GM12878 (cell line): ENCODE data around the gene SERPINE1. TPM values are rescaled to one million over a fixed set of nuclear protein-coding genes. Genes with fewer than 3 reads are reported as not detected.

Source experiments
- ATAC-seq: fragments of 200-7000 bp; cut with Tn5 transposase; 3 replicates; pipeline ENCODE4 v1.9.1; 2020; ENCODE audit warnings: mild to moderate bottlenecking, moderate library complexity
- BruUV-seq: library from RNA; stranded (reverse); fragments of 400-500 nt; replicated peaks from 2 replicates; lab custom pipeline; 2021; lab: Mats Ljungman, UMichigan
- CTCF ChIA-PET: fragments of 300-600 bp; sonication (Branson Sonifier 250); formaldehyde crosslinking; extraction: SDS; loops from one replicate; lab custom pipeline; 2021; ENCODE audit warnings: inconsistent platforms; lab: Yijun Ruan, JAX
- POLR2A ChIA-PET: fragments of 350-600 bp; formaldehyde crosslinking; extraction: SDS; loops from one replicate; lab custom pipeline; 2021; ENCODE audit warnings: inconsistent platforms; lab: Charles Lee
- RAD21 ChIA-PET: fragments of 300-600 bp; sonication (Branson Sonifier 250); formaldehyde crosslinking; loops from one replicate; lab custom pipeline; 2023; ENCODE audit warnings: antibody characterized with exemption; ENCODE audit not compliant: unreplicated experiment; lab: Charles Lee
- SMC1A ChIA-PET: fragments of 300-600 bp; sonication (Branson Sonifier 250); formaldehyde crosslinking; loops from one replicate; lab custom pipeline; 2023; ENCODE audit not compliant: unreplicated experiment, uncharacterized antibody; lab: Charles Lee
- DNase-seq: peaks from one replicate; pipeline ENCODE4 v3.0.0-alpha.2; 2011; ENCODE audit warnings: low read depth, low spot score
- FAIRE-seq: peaks from 3 replicates; lab custom pipeline; 2011; peaks lifted over from hg19 to GRCh38; lab: Jason Lieb, UNC
- H2AFZ ChIP-seq: 2 replicates; pipeline ENCODE4 v1.6.0; 2011; ENCODE audit warnings: low read depth, low read length, control low read depth; ENCODE audit not compliant: control insufficient read depth
- H3K27ac ChIP-seq: 2 replicates; pipeline ENCODE4 v1.5.1; 2011; ENCODE audit warnings: control low read depth; ENCODE audit not compliant: control insufficient read depth, insufficient read depth
- H3K27me3 ChIP-seq, 2 experiments: replicated peaks in 1 of 2; 2 replicates each; pipeline versions ENCODE4 v1.6.0 to v1.6.1; 2011; ENCODE audit warnings: low read length in 1 of 2; ENCODE audit not compliant: control insufficient read depth in 2 of 2, insufficient read depth in 2 of 2
- H3K36me3 ChIP-seq, 2 experiments: 2 replicates each; pipeline ENCODE4 v1.5.1; 2011; ENCODE audit warnings: low read length in 1 of 2; ENCODE audit not compliant: control insufficient read depth in 2 of 2, insufficient read depth in 2 of 2
- H3K4me1 ChIP-seq: 2 replicates; pipeline ENCODE4 v1.6.1; 2011; ENCODE audit warnings: mild to moderate bottlenecking, low read length, moderate library complexity, mixed read lengths; ENCODE audit not compliant: control insufficient read depth, insufficient read depth
- H3K4me2 ChIP-seq: 2 replicates; pipeline ENCODE4 v1.6.0; 2011; ENCODE audit warnings: control low read depth; ENCODE audit not compliant: control insufficient read depth, insufficient read depth
- H3K4me3 ChIP-seq: fragments of 200-600 bp; sonication (generic); 2 replicates; pipeline ENCODE4 v1.5.1; 2016
- H3K79me2 ChIP-seq: 2 replicates; pipeline ENCODE4 v1.6.0; 2011; ENCODE audit warnings: low read length; ENCODE audit not compliant: control insufficient read depth, insufficient read depth
- H3K9ac ChIP-seq: 2 replicates; pipeline ENCODE4 v1.8.0; 2011; ENCODE audit warnings: low read length, control low read depth, mixed read lengths; ENCODE audit not compliant: control insufficient read depth, insufficient read depth
- H3K9me3 ChIP-seq: replicated peaks from 3 replicates; pipeline ENCODE4 v1.5.1; 2011; ENCODE audit warnings: mild to moderate bottlenecking, low read length; ENCODE audit not compliant: control insufficient read depth, insufficient read depth
- H4K20me1 ChIP-seq: 2 replicates; pipeline ENCODE4 v1.6.0; 2011; ENCODE audit not compliant: control insufficient read depth, insufficient read depth
- BCLAF1 ChIP-seq: fragments of 450-650 bp; IDR thresholded peaks from 2 replicates; pipeline ENCODE4 v1.6.1; 2017; ENCODE audit warnings: antibody characterized with exemption, mild to moderate bottlenecking, moderate library complexity
- CTCF ChIP-seq, 3 experiments: IDR thresholded peaks in 2 of 3; conservative IDR thresholded peaks in 1 of 3; 2 replicates each; pipeline ENCODE4 v1.5.1; 2011; ENCODE audit warnings: low read depth in 3 of 3, low read length in 3 of 3, mild to moderate bottlenecking in 3 of 3, control low read depth in 2 of 3, moderate library complexity in 2 of 3, inconsistent platforms in 1 of 3, mixed read lengths in 1 of 3; ENCODE audit not compliant: control insufficient read depth in 2 of 3, insufficient read depth in 1 of 3; ENCODE audit errors: extremely low read depth in 1 of 3
- E4F1 ChIP-seq: fragments of 450-650 bp; IDR thresholded peaks from 2 replicates; pipeline ENCODE4 v1.6.1; 2018; ENCODE audit warnings: borderline replicate concordance, mild to moderate bottlenecking; ENCODE audit not compliant: partially characterized antibody
- EP300 ChIP-seq, 2 experiments: fragments of 150-350 bp in 1 of 2; IDR thresholded peaks; 2 replicates each; pipeline ENCODE4 v1.6.1; 2011 to 2012; ENCODE audit warnings: low read depth in 2 of 2, low read length in 2 of 2, borderline replicate concordance in 1 of 2, improper control_type of control experiment in 1 of 2, inconsistent platforms in 1 of 2; ENCODE audit not compliant: control insufficient read depth in 1 of 2
- HDAC6 ChIP-seq: fragments of 200-600 bp; sonication (generic); IDR thresholded peaks from one replicate; pipeline ENCODE4 v1.8.0; 2017; ENCODE audit warnings: antibody characterized with exemption; ENCODE audit not compliant: unreplicated experiment
- NKRF ChIP-seq: fragments of 450-650 bp; conservative IDR thresholded peaks from 2 replicates; pipeline ENCODE4 v1.6.1; 2017; ENCODE audit warnings: mild to moderate bottlenecking, moderate library complexity
- POLR2AphosphoS2 ChIP-seq: IDR thresholded peaks from 2 replicates; pipeline ENCODE4 v1.6.1; 2011; ENCODE audit warnings: low read depth, mild to moderate bottlenecking, low read length, improper control_type of control experiment, moderate library complexity
- RBBP5 ChIP-seq: fragments of 200-600 bp; sonication (generic); conservative IDR thresholded peaks from 2 replicates; pipeline ENCODE4 v1.6.1; 2016
- SUZ12 ChIP-seq: fragments of 200-600 bp; sonication (generic); IDR thresholded peaks from one replicate; pipeline ENCODE4 v1.6.1; 2018; ENCODE audit warnings: antibody characterized with exemption, mild to moderate bottlenecking; ENCODE audit not compliant: unreplicated experiment
- ZNF274 ChIP-seq: IDR thresholded peaks from one replicate; pipeline ENCODE4 v1.8.0; 2011; ENCODE audit not compliant: insufficient read length, insufficient read depth
- WGBS: methylation state at CpG from one replicate; pipeline ENCODE4 v1.1.6; 2016; ENCODE audit warnings: low lambda C conversion rate; ENCODE audit not compliant: insufficient replicate concordance, insufficient coverage; ENCODE audit errors: missing lambda C conversion rate; 5-methylcytosine and 5-hydroxymethylcytosine counted together
- in situ Hi-C: fragments of 300-500 bp; cut with MboI; formaldehyde crosslinking; loops from 9 replicates; pipeline ENCODE4 v1.14.3; 2018; ENCODE audit warnings: mixed read lengths
- intact Hi-C: fragments of 100-400 bp; cut with micrococcal nuclease; formaldehyde crosslinking; loops from one replicate; pipeline ENCODE4 v1.14.2; 2022; ENCODE audit not compliant: unreplicated experiment
- polyA plus RNA-seq, 11 experiments: library from polyadenylated mRNA; depleted of rRNA in 4 of 11; unstranded in 6 of 11; stranded (reverse) in 5 of 11; fragments of >200 nt; fragmentation: Nextera tagmentation in 4 of 11; fragmentation: Illumina TruSeq in 1 of 11; extraction: Ambion mirVana in 4 of 11; extraction: Trizol in 1 of 11; gene quantifications; 1 replicate in 1 of 11; 2 replicates in 10 of 11; pipeline versions ENCODE4 v1.2.1 to v1.2.3, GENCODE V29; 2011 to 2016; ENCODE audit warnings: inconsistent platforms in 2 of 11, missing spikeins in 2 of 11, low read depth in 1 of 11
- total RNA-seq, 4 experiments: library from RNA; depleted of rRNA in 3 of 4; stranded (reverse); fragments of >200 nt in 3 of 4; fragmentation: Illumina TruSeq in 1 of 4; extraction: Trizol in 1 of 4; gene quantifications; 2 replicates each; pipeline versions ENCODE4 v1.2.1 to v1.2.3, GENCODE V29; 2013 to 2021

SERPINE1 gene
- total and polyA plus RNA-seq, 10 of the 15 experiments (the other 5 are each of a cell fraction or from before 2014, with no cell fraction given), result 0.20 to 2.4 (median 0.44) TPM

- ChIA-PET RAD21 (no interaction called here), CTCF (interaction anchor here (0.8 to 2.3 kb wide), 2 partner anchors 19 to 22 kb away, joined by 4 to 11 read pairs; no protein-coding TSS in a partner anchor), SMC1A (no interaction called here), POLR2A (interaction anchor here (0.8 kb wide), 1 partner anchor 30 kb away, joined by 3 read pairs; no protein-coding TSS in a partner anchor)
- ATAC-seq (peak; percentile 60), DNase-seq (no peak), FAIRE-seq (no peak)
- no TSS peak for BruUV-seq
- H3K27ac ChIP-seq, result no peak overlapping the region
- no peaks in the 10 kb centered on the region for H3K79me2 ChIP-seq
- H3K4me2 ChIP-seq, result peak overlapping the region; percentile 60
- H4K20me1 ChIP-seq, result no peaks in the 10 kb centered on the region
- intact Hi-C loops (no loop called here), in situ Hi-C loops (no loop called here)
- no peaks in the 10 kb centered on the region; the same call in 2 of the 3 replicates for H3K9me3 ChIP-seq
- peaks cover 8 to 19% of the 10 kb centered on the region in 2 experiments; a peak in 3 of 4 replicates for H3K27me3 ChIP-seq
- H3K4me1 ChIP-seq, result peaks cover 4% of the 10 kb centered on the region
- peak overlapping the region; percentile 23; the same call in 1 of the 2 replicates for H3K4me3 ChIP-seq
- H3K36me3 ChIP-seq, result peaks cover 0 to 6% of the 10 kb centered on the region in 2 experiments; a peak in 3 of 4 replicates
- WGBS, result 8% methylated on average over 41 of the region's 74 CpGs
- no peak overlapping the region; the same call in 1 of the 2 replicates for H2AFZ ChIP-seq
- H3K9ac ChIP-seq, result no peak overlapping the region
- TF ChIP-seq POLR2AphosphoS2, result no peak
- no peak for TF ChIP-seq CTCF (IDR thresholded peaks at IDR 0.05 in 2 of 3, conservative IDR thresholded peaks at IDR 0.05 in 1 of 3; ENCODE audit: control insufficient read depth in 2 of 3, extremely low read depth in 1 of 3, insufficient read depth in 1 of 3, low read depth in 3 of 3, low read length in 3 of 3)
- no peak for TF ChIP-seq HDAC6
- no peak for TF ChIP-seq ZNF274
- TF ChIP-seq EP300 (IDR thresholded peaks at IDR 0.05; ENCODE audit: borderline replicate concordance in 1 of 2, control insufficient read depth in 1 of 2, low read depth in 2 of 2, low read length in 2 of 2), result no peak
- no peak for TF ChIP-seq E4F1
- 0 out of 2 replicates have a peak, but pooled peaks have one; percentile 40 for TF ChIP-seq NKRF
- no peak for TF ChIP-seq SUZ12
- no peak for TF ChIP-seq RBBP5
- no peak for TF ChIP-seq BCLAF1
These were observed 35.8 kb downstream of the SERPINE1 start for GRCh38 chr7:101162551-101163278.
